OCI-LY1 (cell line): Measurements from ENCODE around the gene LEKR1.

Experiments used
- CTCF ChIP-seq: fragments of 200-600 bp; sonication (generic), shearing (Covaris generic); IDR thresholded peaks from 2 replicates; pipeline ENCODE4 v1.5.1; 2017; ENCODE audit warnings: mild to moderate bottlenecking, antibody characterized with exemption, low read length, moderate library complexity, mixed read lengths
- EZH2 ChIP-seq: fragments of 200-600 bp; sonication (generic), shearing (Covaris generic); IDR thresholded peaks from 2 replicates; pipeline ENCODE4 v1.8.0; 2017; ENCODE audit warnings: borderline replicate concordance, mixed run types, mild to moderate bottlenecking, antibody characterized with exemption, low read length, moderate library complexity, mixed read lengths

GRCh38 chr3:156836701-156837100, 10.5 kb downstream of the LEKR1 start:
- TF ChIP-seq CTCF (no peak), EZH2 (no peak)
